MCF 10A (cell line): ENCODE results near the gene SLC45A1. TPM values are rescaled to one million over a fixed set of nuclear protein-coding genes. Genes with fewer than 3 reads are reported as not detected.

Experiments
- BruUV-seq: library from RNA; stranded (reverse); fragments of 400-500 nt; replicated peaks from 2 replicates; lab custom pipeline; 2021; lab: Mats Ljungman, UMichigan
- CTCF ChIA-PET: fragments of 300-600 bp; sonication (Branson Sonifier 250); formaldehyde crosslinking; extraction: SDS; loops from one replicate; lab custom pipeline; 2021; ENCODE audit warnings: antibody characterized with exemption, inconsistent platforms; lab: Yijun Ruan, JAX
- POLR2A ChIA-PET: fragments of 300-600, 350-650 bp; sonication (Branson Sonifier 250); formaldehyde crosslinking; extraction: SDS; loops from one replicate; lab custom pipeline; 2020; ENCODE audit warnings: antibody characterized with exemption, inconsistent platforms; lab: Yijun Ruan, JAX
- DNase-seq: peaks from one replicate; pipeline ENCODE4 v3.0.0-alpha.2; 2018; ENCODE audit not compliant: unreplicated experiment
- H3K27ac Mint-ChIP-seq: one replicate; pipeline ENCODE4 v1.8.0; 2022; ENCODE audit warnings: mild to moderate bottlenecking, low read depth, mixed read lengths; ENCODE audit not compliant: unreplicated experiment
- H3K27me3 Mint-ChIP-seq: one replicate; pipeline ENCODE4 v1.8.0; 2022; ENCODE audit warnings: mixed read lengths; ENCODE audit not compliant: insufficient read depth, unreplicated experiment
- H3K36me3 Mint-ChIP-seq: one replicate; pipeline ENCODE4 v1.8.0; 2022; ENCODE audit warnings: mild to moderate bottlenecking, moderate library complexity, mixed read lengths; ENCODE audit not compliant: insufficient read depth, unreplicated experiment
- H3K4me1 Mint-ChIP-seq: one replicate; pipeline ENCODE4 v1.8.0; 2022; ENCODE audit warnings: mixed read lengths; ENCODE audit not compliant: insufficient read depth, unreplicated experiment
- H3K4me3 Mint-ChIP-seq: one replicate; pipeline ENCODE4 v1.8.0; 2022; ENCODE audit warnings: mild to moderate bottlenecking, moderate library complexity, mixed read lengths; ENCODE audit not compliant: unreplicated experiment
- H3K9me3 Mint-ChIP-seq: one replicate; pipeline ENCODE4 v1.8.0; 2022; ENCODE audit warnings: mixed read lengths; ENCODE audit not compliant: unreplicated experiment
- intact Hi-C: fragments of 100-400 bp; cut with micrococcal nuclease; formaldehyde crosslinking; loops from 2 replicates; pipeline ENCODE4 v1.14.1; 2022
- total RNA-seq: library from RNA; stranded (reverse); gene quantifications from 2 replicates; pipeline ENCODE4 v1.2.3, GENCODE V29; 2022
- TF ChIP-seq, protein P1 (sequence below): fragments of 200-600 bp; IDR thresholded peaks from one replicate; pipeline ENCODE4 v1.8.0; 2022; ENCODE audit warnings: antibody characterized with exemption, mild to moderate bottlenecking; ENCODE audit not compliant: unreplicated experiment

SLC45A1 gene
- total RNA-seq, 1 experiment from 2014 or later: 0.30 TPM

DNA sequence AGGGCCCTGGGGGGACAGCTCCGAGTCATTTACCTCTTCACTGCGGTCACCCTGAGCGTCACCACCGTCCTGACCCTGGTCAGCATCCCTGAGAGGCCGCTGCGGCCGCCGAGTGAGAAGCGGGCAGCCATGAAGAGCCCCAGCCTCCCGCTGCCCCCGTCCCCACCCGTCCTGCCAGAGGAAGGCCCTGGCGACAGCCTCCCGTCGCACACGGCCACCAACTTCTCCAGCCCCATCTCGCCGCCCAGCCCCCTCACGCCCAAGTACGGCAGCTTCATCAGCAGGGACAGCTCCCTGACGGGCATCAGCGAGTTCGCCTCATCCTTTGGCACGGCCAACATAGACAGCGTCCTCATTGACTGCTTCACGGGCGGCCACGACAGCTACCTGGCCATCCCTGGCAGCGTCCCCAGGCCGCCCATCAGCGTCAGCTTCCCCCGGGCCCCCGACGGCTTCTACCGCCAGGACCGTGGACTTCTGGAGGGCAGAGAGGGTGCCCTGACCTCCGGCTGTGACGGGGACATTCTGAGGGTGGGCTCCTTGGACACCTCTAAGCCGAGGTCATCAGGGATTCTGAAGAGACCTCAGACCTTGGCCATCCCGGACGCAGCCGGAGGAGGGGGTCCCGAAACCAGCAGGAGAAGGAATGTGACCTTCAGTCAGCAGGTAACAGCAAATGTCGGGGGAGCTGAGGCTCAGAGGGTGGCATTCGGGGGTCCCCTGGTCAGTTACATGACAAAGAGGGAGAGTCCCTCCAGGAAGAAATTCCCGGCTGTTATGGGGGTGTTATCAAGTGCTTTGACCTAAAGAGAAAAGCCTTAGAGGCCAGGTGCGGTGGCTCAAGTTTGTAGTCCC, 12.6 kb downstream of the SLC45A1 start:
- H3K4me1 Mint-ChIP-seq: no peaks in the 10 kb centered on the region
- intact Hi-C loops: no loop called here
- TF ChIP-seq, protein P1, sequence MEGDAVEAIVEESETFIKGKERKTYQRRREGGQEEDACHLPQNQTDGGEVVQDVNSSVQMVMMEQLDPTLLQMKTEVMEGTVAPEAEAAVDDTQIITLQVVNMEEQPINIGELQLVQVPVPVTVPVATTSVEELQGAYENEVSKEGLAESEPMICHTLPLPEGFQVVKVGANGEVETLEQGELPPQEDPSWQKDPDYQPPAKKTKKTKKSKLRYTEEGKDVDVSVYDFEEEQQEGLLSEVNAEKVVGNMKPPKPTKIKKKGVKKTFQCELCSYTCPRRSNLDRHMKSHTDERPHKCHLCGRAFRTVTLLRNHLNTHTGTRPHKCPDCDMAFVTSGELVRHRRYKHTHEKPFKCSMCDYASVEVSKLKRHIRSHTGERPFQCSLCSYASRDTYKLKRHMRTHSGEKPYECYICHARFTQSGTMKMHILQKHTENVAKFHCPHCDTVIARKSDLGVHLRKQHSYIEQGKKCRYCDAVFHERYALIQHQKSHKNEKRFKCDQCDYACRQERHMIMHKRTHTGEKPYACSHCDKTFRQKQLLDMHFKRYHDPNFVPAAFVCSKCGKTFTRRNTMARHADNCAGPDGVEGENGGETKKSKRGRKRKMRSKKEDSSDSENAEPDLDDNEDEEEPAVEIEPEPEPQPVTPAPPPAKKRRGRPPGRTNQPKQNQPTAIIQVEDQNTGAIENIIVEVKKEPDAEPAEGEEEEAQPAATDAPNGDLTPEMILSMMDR: no peak
- no peak for DNase-seq
- ChIA-PET CTCF (no interaction called here), POLR2A (no interaction called here)
- no peaks in the 10 kb centered on the region for H3K9me3 Mint-ChIP-seq
- no TSS peak for BruUV-seq
- no peaks in the 10 kb centered on the region for H3K36me3 Mint-ChIP-seq
- no peaks in the 10 kb centered on the region for H3K27me3 Mint-ChIP-seq
- no peak overlapping the region for H3K4me3 Mint-ChIP-seq
- H3K27ac Mint-ChIP-seq: no peak overlapping the region

- intact Hi-C loops: no loop called here
- ChIA-PET CTCF (interaction anchor here (1.4 kb wide), 1 partner anchor 357 kb away, joined by 3 read pairs; no protein-coding TSS in a partner anchor), POLR2A (no interaction called here)
- BruUV-seq: no TSS peak
- TF ChIP-seq, protein P1: no peak
- Mint-ChIP-seq H3K27me3 (no peaks in the 10 kb centered on the region), H3K36me3 (no peaks in the 10 kb centered on the region), H3K4me3 (no peak overlapping the region), H3K9me3 (no peaks in the 10 kb centered on the region), H3K4me1 (no peaks in the 10 kb centered on the region), H3K27ac (no peak overlapping the region)
- DNase-seq: no peak
These were observed 14.9 kb downstream of the SLC45A1 start for GRCh38 chr1:8332806-8333205.

DNA sequence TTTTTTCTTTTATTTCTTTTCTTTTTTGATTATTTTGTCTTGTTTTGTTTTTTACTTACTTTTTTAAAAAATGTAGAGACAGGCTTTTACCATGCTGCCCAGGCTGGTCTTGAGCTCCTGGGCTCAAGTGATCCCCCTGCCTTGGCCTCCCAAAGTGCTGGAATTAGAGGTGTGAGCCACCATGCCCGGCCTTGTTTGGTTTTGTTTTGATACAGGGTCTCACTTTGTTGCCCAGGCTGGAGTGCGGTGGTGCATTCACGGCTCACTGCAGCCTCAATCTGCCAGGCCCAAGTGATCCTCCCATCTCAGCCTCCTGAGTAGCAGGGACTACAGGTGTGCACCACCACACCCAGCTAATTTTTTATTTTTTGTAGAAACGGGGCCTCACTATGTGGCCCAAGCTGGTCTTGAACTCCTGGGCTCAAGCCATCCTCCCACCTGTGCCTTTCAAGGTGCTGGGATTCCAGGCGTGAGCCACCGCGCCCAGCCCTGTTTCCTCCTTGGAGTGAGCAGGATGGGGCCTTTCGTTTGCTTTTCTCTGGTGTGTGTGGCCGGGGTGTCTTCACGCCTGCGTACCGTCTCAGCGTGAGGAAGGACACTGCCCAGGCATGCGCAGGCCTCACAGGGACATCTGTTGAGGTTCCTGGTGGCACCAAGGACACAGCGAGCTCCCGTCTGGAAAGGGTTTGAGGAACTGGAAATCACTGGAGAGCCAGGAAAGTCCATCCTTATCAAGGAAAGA, 15.5 kb downstream of the SLC45A1 start:
- Mint-ChIP-seq H3K27ac (no peak overlapping the region), H3K4me1 (no peaks in the 10 kb centered on the region), H3K27me3 (no peaks in the 10 kb centered on the region), H3K4me3 (no peak overlapping the region), H3K9me3 (no peaks in the 10 kb centered on the region), H3K36me3 (no peaks in the 10 kb centered on the region)
- no TSS peak for BruUV-seq
- CTCF ChIA-PET: interaction anchor here (1.4 kb wide), 1 partner anchor 358 kb away, joined by 3 read pairs; no protein-coding TSS in a partner anchor
- TF ChIP-seq, protein P1: no peak
- POLR2A ChIA-PET: interaction anchor here (0.8 kb wide), 1 partner anchor 243 kb away, joined by 3 read pairs; no protein-coding TSS in a partner anchor
- no peak for DNase-seq
- intact Hi-C loops: no loop called here
